Mucosa of gallbladder (tissue), 1 donor: Measurements from ENCODE around the gene ZBTB12. TPM values are rescaled to one million over a fixed set of nuclear protein-coding genes. Genes with fewer than 3 reads are reported as not detected.
"Not testable (repeated sequence)": the region's sequence is repeated elsewhere in the genome, so short reads cannot be mapped to it uniquely, and the experiment has no call there.

Experiments used
- DNase-seq: peaks from one replicate; pipeline ENCODE4 v3.0.0-alpha.2; 2020; ENCODE audit warnings: low spot score
- total RNA-seq: library from RNA; stranded (reverse); gene quantifications from one replicate; pipeline ENCODE4 v1.2.1, GENCODE V29; 2021
- donor health status: DM: no; HTN: no; CAD: no.

The ZBTB12 gene
- total RNA-seq, 1 donor from 2014 or later, result 11.8 TPM

GRCh38 chr6:31922942-31923341, 21.1 kb upstream of the ZBTB12 start:
- no peak for DNase-seq

- DNase-seq, result no peak
Measured at GRCh38 chr6:31920811-31921210, 18.9 kb upstream of the ZBTB12 start.

GRCh38 chr6:31919624-31920303, 17.9 kb upstream of the ZBTB12 start:
- no peak for DNase-seq

GRCh38 chr6:31918069-31918720, 16.3 kb upstream of the ZBTB12 start:
- no peak for DNase-seq

GRCh38 chr6:31915756-31916155, 13.9 kb upstream of the ZBTB12 start:
- no peak for DNase-seq

GRCh38 chr6:31915351-31915750, 13.5 kb upstream of the ZBTB12 start:
- DNase-seq, result no peak

- no peak for DNase-seq
Measured at GRCh38 chr6:31911826-31912585, 10.1 kb upstream of the ZBTB12 start.

GRCh38 chr6:31909298-31909697, 7.4 kb upstream of the ZBTB12 start:
- not testable (repeated sequence) for DNase-seq

- DNase-seq, result no peak
Measured at GRCh38 chr6:31908791-31909190, 6.9 kb upstream of the ZBTB12 start.

GRCh38 chr6:31908255-31908654, 6.4 kb upstream of the ZBTB12 start:
- not testable (repeated sequence) for DNase-seq

- no peak for DNase-seq
Measured at GRCh38 chr6:31907158-31907813, 5.4 kb upstream of the ZBTB12 start.

- DNase-seq, result not testable (repeated sequence)
Measured at GRCh38 chr6:31906727-31907126, 4.8 kb upstream of the ZBTB12 start.

- no peak for DNase-seq
Measured at GRCh38 chr6:31906122-31906521, 4.2 kb upstream of the ZBTB12 start.

- no peak for DNase-seq
Measured at GRCh38 chr6:31905041-31905440, 3.2 kb upstream of the ZBTB12 start.

GRCh38 chr6:31903957-31904356, 2.1 kb upstream of the ZBTB12 start:
- no peak for DNase-seq

- DNase-seq, result peak; percentile 54
Measured at GRCh38 chr6:31901415-31901952, 402 bp downstream of the ZBTB12 start.

GRCh38 chr6:31900917-31901414, 920 bp downstream of the ZBTB12 start:
- peak; percentile 34 for DNase-seq

- no peak for DNase-seq
Measured at GRCh38 chr6:31899882-31900722, 1.8 kb downstream of the ZBTB12 start.

- no peak for DNase-seq
Measured at GRCh38 chr6:31899215-31899614, 2.7 kb downstream of the ZBTB12 start.

GRCh38 chr6:31898383-31899011, 3.4 kb downstream of the ZBTB12 start:
- DNase-seq, result no peak
